Left ventricle myocardium inferior (tissue), 1 donor: Measurements from ENCODE around the gene OSBPL5. TPM values are rescaled to one million over a fixed set of nuclear protein-coding genes. Genes with fewer than 3 reads are reported as not detected.

Experiments
- DNase-seq: peaks from one replicate; pipeline ENCODE4 v3.0.0-alpha.2; 2020
- H3K27ac ChIP-seq: fragments of 200-600 bp; replicated peaks from 2 replicates; pipeline ENCODE4 v1.8.0; 2021
- H3K27me3 ChIP-seq: fragments of 200-600 bp; 2 replicates; pipeline ENCODE4 v1.8.0; 2021; ENCODE audit warnings: low read depth
- H3K36me3 ChIP-seq: fragments of 200-600 bp; 2 replicates; pipeline ENCODE4 v1.8.0; 2021
- H3K4me1 ChIP-seq: fragments of 200-600 bp; 2 replicates; pipeline ENCODE4 v1.8.0; 2021
- H3K4me3 ChIP-seq: fragments of 200-600 bp; 2 replicates; pipeline ENCODE4 v1.8.0; 2021; ENCODE audit warnings: mild to moderate bottlenecking, moderate library complexity
- H3K9me3 ChIP-seq: fragments of 200-600 bp; replicated peaks from 2 replicates; pipeline ENCODE4 v1.8.0; 2021
- CTCF ChIP-seq: fragments of 200-600 bp; IDR thresholded peaks from 2 replicates; pipeline ENCODE4 v1.8.0; 2021; ENCODE audit warnings: antibody characterized with exemption, mild to moderate bottlenecking, borderline replicate concordance
- intact Hi-C: fragments of 100-400 bp; cut with micrococcal nuclease; formaldehyde crosslinking; loops from one replicate; pipeline ENCODE4 v1.11.0; 2022
- total RNA-seq: library from RNA; stranded (reverse); fragmentation: NEBNext Ultra II Directional; extraction: Animal tissue kit (Norgen Biotek cat#: 25700); gene quantifications from one replicate; pipeline ENCODE4 v1.2.1, GENCODE V29; 2021
- donor health status: DM: no; HTN: yes; CAD: no; lungs with severe emphysema.

The OSBPL5 gene
- total RNA-seq, 1 donor from 2014 or later: 11.4 TPM

GRCh38 chr11:3161720-3162409 is 3.2 kb downstream of the OSBPL5 start:
- intact Hi-C loops: no loop called here
- no peak for DNase-seq
- Histone ChIP-seq H3K27ac (peak overlapping the region; percentile 93), H3K4me1 (peaks cover 93% of the 10 kb centered on the region), H3K9me3 (no peaks in the 10 kb centered on the region), H3K4me3 (peak overlapping the region; percentile 63), H3K27me3 (no peaks in the 10 kb centered on the region), H3K36me3 (no peaks in the 10 kb centered on the region)
- TF ChIP-seq CTCF: no peak

GRCh38 chr11:3161309-3161708 is 3.8 kb downstream of the OSBPL5 start:
- peak overlapping the region; percentile 93 for H3K27ac ChIP-seq
- H3K9me3 ChIP-seq: no peaks in the 10 kb centered on the region
- TF ChIP-seq CTCF: no peak
- peaks cover 95% of the 10 kb centered on the region for H3K4me1 ChIP-seq
- H3K4me3 ChIP-seq: peak overlapping the region; percentile 63
- no peaks in the 10 kb centered on the region for H3K27me3 ChIP-seq
- H3K36me3 ChIP-seq: no peaks in the 10 kb centered on the region
- intact Hi-C loops: no loop called here
- peak; percentile 25 for DNase-seq

GRCh38 chr11:3160252-3161031 is 4.7 kb downstream of the OSBPL5 start:
- Histone ChIP-seq H3K27me3 (no peaks in the 10 kb centered on the region), H3K4me1 (peaks cover 95% of the 10 kb centered on the region), H3K27ac (peak overlapping the region; percentile 93), H3K4me3 (peak overlapping the region; percentile 63), H3K9me3 (no peaks in the 10 kb centered on the region), H3K36me3 (no peaks in the 10 kb centered on the region)
- peak; percentile 90 for DNase-seq
- intact Hi-C loops: no loop called here
- TF ChIP-seq CTCF: no peak

GRCh38 chr11:3159296-3160190 is 5.6 kb downstream of the OSBPL5 start:
- Histone ChIP-seq H3K27ac (peak overlapping the region; percentile 93), H3K9me3 (no peaks in the 10 kb centered on the region), H3K4me1 (peaks cover 97% of the 10 kb centered on the region), H3K4me3 (peak overlapping the region; percentile 63), H3K27me3 (no peaks in the 10 kb centered on the region), H3K36me3 (no peaks in the 10 kb centered on the region)
- TF ChIP-seq CTCF: no peak
- DNase-seq: peak; percentile 81
- intact Hi-C loops: loop anchor here (10.0 kb wide), 1 partner anchor 55 kb away; the partner anchor contains the start of gene MRGPRG

GRCh38 chr11:3158821-3159220 is 6.3 kb downstream of the OSBPL5 start:
- peak; percentile 10 for DNase-seq
- peak overlapping the region; percentile 93 for H3K27ac ChIP-seq
- no peaks in the 10 kb centered on the region for H3K9me3 ChIP-seq
- H3K27me3 ChIP-seq: no peaks in the 10 kb centered on the region
- no peaks in the 10 kb centered on the region for H3K36me3 ChIP-seq
- intact Hi-C loops: loop anchor here (10.0 kb wide), 1 partner anchor 56 kb away; the partner anchor contains the start of gene MRGPRG
- peak overlapping the region; percentile 63 for H3K4me3 ChIP-seq
- no peak for TF ChIP-seq CTCF
- peaks cover 97% of the 10 kb centered on the region for H3K4me1 ChIP-seq
